Endothelial cell of umbilical vein (primary cell): ENCODE results near the gene CNFN. TPM values are rescaled to one million over a fixed set of nuclear protein-coding genes. Genes with fewer than 3 reads are reported as not detected.

Source experiments
- BruUV-seq: library from RNA; stranded (reverse); fragments of 400-500 nt; replicated peaks from 2 replicates; lab custom pipeline; 2021; lab: Mats Ljungman, UMichigan
- CTCF ChIA-PET: fragments of 300-600, 350-600 bp; sonication (Branson Sonifier 250); formaldehyde crosslinking; loops from one replicate; lab custom pipeline; 2021; ENCODE audit warnings: antibody characterized with exemption, inconsistent platforms; lab: Charles Lee
- POLR2A ChIA-PET: fragments of 300-600, 350-600 bp; sonication (Branson Sonifier 250); formaldehyde crosslinking; loops from one replicate; lab custom pipeline; 2021; ENCODE audit warnings: antibody characterized with exemption, inconsistent platforms; lab: Charles Lee
- DNase-seq: peaks from one replicate; pipeline ENCODE4 v3.0.0-alpha.2; 2011; ENCODE audit warnings: low read depth, low spot score
- FAIRE-seq: peaks from 2 replicates; lab custom pipeline; 2011; peaks lifted over from hg19 to GRCh38; lab: Jason Lieb, UNC
- H2AFZ ChIP-seq: 2 replicates; pipeline ENCODE4 v1.6.0; 2012; ENCODE audit warnings: low read depth, low read length, control low read depth, inconsistent platforms
- H3K27ac ChIP-seq: 2 replicates; pipeline ENCODE4 v1.5.1; 2011; ENCODE audit warnings: low read depth, mild to moderate bottlenecking, control low read depth, low read length, moderate library complexity; ENCODE audit not compliant: insufficient read depth
- H3K27me3 ChIP-seq, 2 experiments: 2 replicates each; pipeline versions ENCODE4 v1.6.0 to v1.6.1; 2011; ENCODE audit warnings: low read length in 2 of 2, mixed read lengths in 1 of 2; ENCODE audit not compliant: control insufficient read depth in 2 of 2, insufficient read depth in 2 of 2
- H3K36me3 ChIP-seq, 2 experiments: 2 replicates in 1 of 2; 3 replicates in 1 of 2; pipeline ENCODE4 v1.5.1; 2011; ENCODE audit warnings: low read length in 2 of 2, mild to moderate bottlenecking in 1 of 2, moderate library complexity in 1 of 2; ENCODE audit not compliant: control insufficient read depth in 2 of 2, insufficient read depth in 2 of 2; ENCODE audit errors: extremely low read depth in 1 of 2
- H3K4me1 ChIP-seq: 3 replicates; pipeline ENCODE4 v1.5.1; 2011; ENCODE audit warnings: mild to moderate bottlenecking, low read length; ENCODE audit not compliant: control insufficient read depth, insufficient read depth; ENCODE audit errors: extremely low read depth
- H3K4me2 ChIP-seq: 2 replicates; pipeline ENCODE4 v1.6.1; 2011; ENCODE audit warnings: low read length, control low read depth, mixed read lengths; ENCODE audit not compliant: insufficient read depth
- H3K4me3 ChIP-seq, 3 experiments: fragments of 200-600 bp in 1 of 3; sonication (generic), shearing (Covaris generic) in 1 of 3; replicated peaks in 1 of 3; 2 replicates each; pipeline ENCODE4 v1.5.1; 2011 to 2016; ENCODE audit warnings: control low read depth in 3 of 3, low read length in 3 of 3, mild to moderate bottlenecking in 2 of 3, inconsistent platforms in 1 of 3, low read depth in 1 of 3, moderate library complexity in 1 of 3; ENCODE audit not compliant: insufficient read depth in 1 of 3
- H3K79me2 ChIP-seq: 2 replicates; pipeline ENCODE4 v1.6.0; 2012; ENCODE audit warnings: low read length, inconsistent platforms; ENCODE audit not compliant: control insufficient read depth, insufficient read depth
- H3K9ac ChIP-seq: replicated peaks from 2 replicates; pipeline ENCODE3; 2011; ENCODE audit warnings: low read length, control low read depth; ENCODE audit not compliant: insufficient read depth; ENCODE audit errors: extremely low read depth
- H3K9me1 ChIP-seq: replicated peaks from 3 replicates; pipeline ENCODE4 v1.6.0; 2011; ENCODE audit warnings: mild to moderate bottlenecking, low read length; ENCODE audit not compliant: control insufficient read depth, insufficient read depth; ENCODE audit errors: extremely low read depth
- H3K9me3 ChIP-seq: replicated peaks from 2 replicates; pipeline ENCODE4 v1.5.1; 2012; ENCODE audit warnings: low read length, inconsistent platforms; ENCODE audit not compliant: control insufficient read depth, insufficient read depth
- H4K20me1 ChIP-seq: replicated peaks from 2 replicates; pipeline ENCODE3; 2011; ENCODE audit warnings: mild to moderate bottlenecking, low read length; ENCODE audit not compliant: control insufficient read depth, insufficient read depth; ENCODE audit errors: extremely low read depth
- CTCF ChIP-seq, 2 donors: IDR thresholded peaks; 1 replicate in 1 of 2; 2 replicates in 1 of 2; pipeline ENCODE4 v1.5.1; 2011; ENCODE audit warnings: low read length in 2 of 2, mild to moderate bottlenecking in 2 of 2, moderate library complexity in 2 of 2, control low read depth in 1 of 2, inconsistent platforms in 1 of 2, low read depth in 1 of 2; ENCODE audit not compliant: insufficient read depth in 1 of 2; ENCODE audit errors: extremely low read depth in 1 of 2
- EZH2 ChIP-seq: IDR thresholded peaks from 2 replicates; pipeline ENCODE4 v1.6.1; 2012; ENCODE audit warnings: borderline replicate concordance, low read depth, mild to moderate bottlenecking, moderate library complexity, low read length, inconsistent platforms; ENCODE audit not compliant: severe bottlenecking
- FOS ChIP-seq: IDR thresholded peaks from 2 replicates; pipeline ENCODE4 v1.6.1; 2011; ENCODE audit warnings: mild to moderate bottlenecking, low read length, moderate library complexity, borderline replicate concordance; ENCODE audit not compliant: insufficient read depth
- GATA2 ChIP-seq: IDR thresholded peaks from 2 replicates; pipeline ENCODE4 v1.7.0; 2011; ENCODE audit warnings: low read depth, mild to moderate bottlenecking, moderate library complexity, mixed read lengths, low read length; ENCODE audit not compliant: insufficient read length, insufficient read depth
- JUN ChIP-seq: IDR thresholded peaks from 2 replicates; pipeline ENCODE4 v1.6.1; 2011; ENCODE audit warnings: borderline replicate concordance, low read depth; ENCODE audit not compliant: insufficient read length, insufficient read depth
- MAX ChIP-seq: IDR thresholded peaks from 2 replicates; pipeline ENCODE4 v1.6.1; 2011; ENCODE audit not compliant: insufficient read depth, insufficient read length
- MYC ChIP-seq: IDR thresholded peaks from one replicate; pipeline ENCODE4 v1.6.1; 2011; ENCODE audit warnings: mild to moderate bottlenecking, low read depth, low read length
- POLR2A ChIP-seq: IDR thresholded peaks from 2 replicates; pipeline ENCODE4 v1.6.1; 2012; ENCODE audit warnings: low read depth, mild to moderate bottlenecking, control low read depth, low read length
- POLR2AphosphoS5 ChIP-seq: IDR thresholded peaks from 2 replicates; pipeline ENCODE4 v1.6.1; 2012; ENCODE audit warnings: low read depth, mild to moderate bottlenecking, control low read depth, low read length, moderate library complexity; ENCODE audit not compliant: insufficient read depth
- dilution Hi-C: fragments of 300-500 bp; cut with MboI; formaldehyde crosslinking; loops from one replicate; pipeline ENCODE4 v1.15.0; 2019; ENCODE audit warnings: low sequenced_read_pairs; ENCODE audit not compliant: extremely low pct_ligation_motif_present
- intact Hi-C: fragments of 100-400 bp; cut with micrococcal nuclease; formaldehyde crosslinking; loops from one replicate; pipeline ENCODE4 v1.10.0; 2022
- polyA plus RNA-seq, 4 experiments: library from polyadenylated mRNA; depleted of rRNA in 3 of 4; stranded (reverse) in 3 of 4; unstranded in 1 of 4; fragments of >200 nt; gene quantifications; 2 replicates each; pipeline versions ENCODE4 v1.2.1 to v1.2.3, GENCODE V29; 2011 to 2012; ENCODE audit warnings: missing spikeins in 1 of 4
- total RNA-seq: library from RNA; stranded (reverse); gene quantifications from 2 replicates; pipeline ENCODE4 v1.2.3, GENCODE V29; 2021

The CNFN gene
- total and polyA plus RNA-seq, 2 donors (not counting 3 experiments of a cell fraction or from before 2014, with no cell fraction given): 0.23 to 0.73 TPM

- no peak overlapping the region for H3K9ac ChIP-seq
- CTCF ChIA-PET: interaction anchor here (1.2 kb wide), 1 partner anchor 12 kb away, joined by 3 read pairs; no protein-coding TSS in a partner anchor
- POLR2A ChIA-PET: no interaction called here
These were observed 1.1 kb downstream of the CNFN start for GRCh38 chr19:42388851-42389489.

More at GRCh38 chr19:42388851-42389489, 1.1 kb downstream of the CNFN start:
- Histone ChIP-seq H3K9me1 (no peaks in the 10 kb centered on the region), H3K36me3 (no peaks in the 10 kb centered on the region), H3K4me2 (no peak overlapping the region), H3K4me1 (peaks cover 3% of the 10 kb centered on the region), H2AFZ (no peak overlapping the region), H3K9me3 (no peaks in the 10 kb centered on the region), H4K20me1 (no peaks in the 10 kb centered on the region), H3K79me2 (no peaks in the 10 kb centered on the region), H3K4me3 (no peak overlapping the region), H3K27me3 (peaks cover 12 to 20% of the 10 kb centered on the region in 2 experiments), H3K27ac (no peak overlapping the region)
- no TSS peak for BruUV-seq
- FAIRE-seq (no peak), DNase-seq (no peak)
- intact Hi-C loops: no loop called here
- TF ChIP-seq FOS: no peak
- TF ChIP-seq EZH2: no peak
- TF ChIP-seq MYC: no peak
- no peak for TF ChIP-seq MAX
- no peak for TF ChIP-seq POLR2A
- no peak for TF ChIP-seq CTCF (IDR thresholded peaks at IDR 0.05; ENCODE audit: extremely low read depth in 1 of 2, insufficient read depth in 1 of 2, low read depth in 1 of 2, low read length in 2 of 2)
- TF ChIP-seq POLR2AphosphoS5: no peak
- no peak for TF ChIP-seq GATA2
- TF ChIP-seq JUN: no peak
- dilution Hi-C loops: no loop called here
